SK-N-SH (cell line): Measurements from ENCODE around the gene RASIP1.

Experiments used
- MEF2A ChIP-seq: IDR thresholded peaks from 2 replicates; pipeline ENCODE4 v1.4.0; 2012; ENCODE audit warnings: low read depth, borderline replicate concordance
- SIN3A ChIP-seq: IDR thresholded peaks from 2 replicates; pipeline ENCODE4 v1.6.1; 2012; ENCODE audit warnings: low read depth, mild to moderate bottlenecking, low read length, moderate library complexity, borderline replicate concordance
- TF ChIP-seq, protein P1 (sequence below): IDR thresholded peaks from 2 replicates; pipeline ENCODE4 v1.4.0; 2012; ENCODE audit warnings: low read depth, borderline replicate concordance

DNA sequence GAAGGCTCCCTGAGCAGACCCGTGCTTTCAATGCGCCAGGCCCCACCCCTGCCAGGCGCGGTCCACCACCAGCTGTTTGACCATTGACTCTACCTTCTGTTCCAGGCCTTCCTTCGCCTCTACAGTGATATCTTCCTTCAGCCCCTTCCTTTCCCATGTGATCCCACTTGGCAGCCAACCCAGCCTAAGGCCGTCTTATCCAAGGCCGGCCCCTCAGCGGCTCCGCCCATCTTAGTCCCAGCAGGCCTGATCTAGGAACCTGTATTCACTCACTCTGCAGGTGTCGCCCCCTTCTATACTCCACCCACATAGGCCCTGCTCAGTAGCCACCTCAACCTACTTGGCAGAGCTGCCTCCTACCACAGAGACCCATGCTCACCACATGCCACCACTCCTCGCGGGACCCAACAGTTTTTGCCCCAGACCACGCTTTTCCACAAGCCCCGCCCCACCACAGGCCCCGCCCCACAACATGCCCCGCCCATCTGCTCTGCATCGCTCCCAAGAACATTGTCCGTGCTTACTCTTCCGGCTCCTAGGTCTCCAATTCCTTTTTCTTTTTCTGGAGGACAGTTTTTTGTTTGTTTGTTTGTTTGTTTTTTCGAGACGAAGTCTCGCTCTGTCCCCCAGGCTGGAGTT lies 2.9 kb downstream of the RASIP1 start:
- TF ChIP-seq SIN3A, result no peak
- TF ChIP-seq, protein P1, sequence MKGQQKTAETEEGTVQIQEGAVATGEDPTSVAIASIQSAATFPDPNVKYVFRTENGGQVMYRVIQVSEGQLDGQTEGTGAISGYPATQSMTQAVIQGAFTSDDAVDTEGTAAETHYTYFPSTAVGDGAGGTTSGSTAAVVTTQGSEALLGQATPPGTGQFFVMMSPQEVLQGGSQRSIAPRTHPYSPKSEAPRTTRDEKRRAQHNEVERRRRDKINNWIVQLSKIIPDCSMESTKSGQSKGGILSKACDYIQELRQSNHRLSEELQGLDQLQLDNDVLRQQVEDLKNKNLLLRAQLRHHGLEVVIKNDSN, result no peak
- no peak for TF ChIP-seq MEF2A
